Esophagus muscularis mucosa (tissue), 4 donors: ENCODE measurements around the gene SULT2A1. TPM values are rescaled to one million over a fixed set of nuclear protein-coding genes. Genes with fewer than 3 reads are reported as not detected.
"Not testable (repeated sequence)": the region's sequence is repeated elsewhere in the genome, so short reads cannot be mapped to it uniquely, and the experiment has no call there.

Experiments
- DNase-seq: peaks from one replicate; pipeline ENCODE4 v3.0.0-alpha.2; 2017; ENCODE audit errors: extremely low spot score
- H3K27ac ChIP-seq, 4 donors: fragments of 200-600 bp; sonication (generic); replicated peaks in 1 of 4; 1 replicate in 3 of 4; 2 replicates in 1 of 4; pipeline ENCODE4 v1.5.1; 2016 to 2019; ENCODE audit warnings: mild to moderate bottlenecking in 1 of 4
- H3K27me3 ChIP-seq, 4 donors: fragments of 200-600 bp; sonication (generic); one replicate each; pipeline versions ENCODE4 v1.5.1 to v1.6.0; 2016 to 2019
- H3K36me3 ChIP-seq, 4 donors: fragments of 200-600 bp; sonication (generic); one replicate each; pipeline ENCODE4 v1.5.1; 2016 to 2019
- H3K4me1 ChIP-seq, 4 donors: fragments of 200-600 bp; sonication (generic); one replicate each; pipeline ENCODE4 v1.5.1; 2016 to 2019
- H3K4me3 ChIP-seq, 4 donors: fragments of 200-600 bp; sonication (generic); 1 replicate in 2 of 4; 2 replicates in 2 of 4; pipeline ENCODE4 v1.5.1; 2016 to 2019; ENCODE audit warnings: mild to moderate bottlenecking in 4 of 4, moderate library complexity in 1 of 4
- H3K9me3 ChIP-seq, 4 donors: fragments of 200-600 bp; sonication (generic); 1 replicate in 3 of 4; 2 replicates in 1 of 4; pipeline ENCODE4 v1.5.1; 2016 to 2019
- EP300 ChIP-seq: sonication (generic); formaldehyde crosslinking; IDR thresholded peaks from one replicate; pipeline ENCODE4 v1.6.1; 2017; ENCODE audit warnings: antibody characterized with exemption
- POLR2A ChIP-seq: fragments of 450-650 bp; IDR thresholded peaks from one replicate; pipeline ENCODE4 v1.6.1; 2017; ENCODE audit warnings: antibody characterized with exemption, moderate library complexity, mild to moderate bottlenecking, low read depth
- POLR2AphosphoS5 ChIP-seq, 2 donors: sonication (generic); formaldehyde crosslinking; IDR thresholded peaks; one replicate each; pipeline ENCODE4 v1.6.1; 2017; ENCODE audit warnings: antibody characterized with exemption in 2 of 2
- WGBS: methylation state at CpG from one replicate; pipeline ENCODE4 v1.1.5; 2018; 5-methylcytosine and 5-hydroxymethylcytosine counted together
- intact Hi-C: fragments of 100-400 bp; cut with DNase I; formaldehyde crosslinking; loops from one replicate; pipeline ENCODE4 v1.15.1; 2023
- total RNA-seq, 4 donors: library from RNA; depleted of rRNA; stranded (reverse); fragments of >200 nt; gene quantifications; one replicate each; pipeline versions ENCODE4 v1.1.0 to v1.2.1, GENCODE V29; 2016
- TF ChIP-seq, protein P1 (sequence below), 3 experiments: fragments of 200-600 bp in 2 of 3; fragments of 450-650 bp in 1 of 3; sonication (generic) in 2 of 3; IDR thresholded peaks; one replicate each; pipeline ENCODE4 v1.5.1; 2017 to 2019; ENCODE audit warnings: antibody characterized with exemption in 3 of 3, mild to moderate bottlenecking in 2 of 3, moderate library complexity in 1 of 3

The SULT2A1 gene
- total RNA-seq, 4 donors from 2014 or later, result not detected

DNA sequence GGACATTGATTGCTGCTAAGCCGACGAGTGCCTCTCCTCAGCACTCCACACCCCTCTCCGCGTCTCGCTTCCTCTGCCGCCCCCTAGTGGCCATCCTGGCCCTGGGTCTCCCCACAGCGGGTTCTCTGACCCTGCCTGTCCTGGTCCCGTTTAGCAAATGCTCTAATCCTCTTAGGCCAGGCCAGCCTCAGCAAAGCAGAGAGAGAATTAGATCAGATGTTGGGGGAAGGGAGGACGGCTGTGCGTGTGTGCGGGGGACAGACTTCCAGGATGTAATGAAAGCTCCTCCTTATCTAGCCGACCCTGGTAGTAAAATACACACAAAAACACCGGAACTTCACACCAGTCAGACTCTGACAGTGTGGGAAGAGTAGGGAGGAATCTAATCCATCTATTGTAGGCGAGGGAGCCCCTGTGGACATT lies 22.6 kb downstream of the SULT2A1 start:
- peak; percentile 95 for DNase-seq
- TF ChIP-seq, protein P1, sequence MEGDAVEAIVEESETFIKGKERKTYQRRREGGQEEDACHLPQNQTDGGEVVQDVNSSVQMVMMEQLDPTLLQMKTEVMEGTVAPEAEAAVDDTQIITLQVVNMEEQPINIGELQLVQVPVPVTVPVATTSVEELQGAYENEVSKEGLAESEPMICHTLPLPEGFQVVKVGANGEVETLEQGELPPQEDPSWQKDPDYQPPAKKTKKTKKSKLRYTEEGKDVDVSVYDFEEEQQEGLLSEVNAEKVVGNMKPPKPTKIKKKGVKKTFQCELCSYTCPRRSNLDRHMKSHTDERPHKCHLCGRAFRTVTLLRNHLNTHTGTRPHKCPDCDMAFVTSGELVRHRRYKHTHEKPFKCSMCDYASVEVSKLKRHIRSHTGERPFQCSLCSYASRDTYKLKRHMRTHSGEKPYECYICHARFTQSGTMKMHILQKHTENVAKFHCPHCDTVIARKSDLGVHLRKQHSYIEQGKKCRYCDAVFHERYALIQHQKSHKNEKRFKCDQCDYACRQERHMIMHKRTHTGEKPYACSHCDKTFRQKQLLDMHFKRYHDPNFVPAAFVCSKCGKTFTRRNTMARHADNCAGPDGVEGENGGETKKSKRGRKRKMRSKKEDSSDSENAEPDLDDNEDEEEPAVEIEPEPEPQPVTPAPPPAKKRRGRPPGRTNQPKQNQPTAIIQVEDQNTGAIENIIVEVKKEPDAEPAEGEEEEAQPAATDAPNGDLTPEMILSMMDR (IDR thresholded peaks at IDR 0.05), result peak; percentile 89 to 95 (median 91)
- no peak for TF ChIP-seq POLR2AphosphoS5 (IDR thresholded peaks at IDR 0.05)
- TF ChIP-seq POLR2A, result no peak
- no peak for TF ChIP-seq EP300
- intact Hi-C loops, result no loop called here
- Histone ChIP-seq H3K4me3 (no peak overlapping the region), H3K4me1 (peaks cover 0 to 3% (median 0%) of the 10 kb centered on the region in 4 donors), H3K9me3 (peaks cover 0 to 5% (median 0%) of the 10 kb centered on the region in 4 donors), H3K27me3 (peaks cover 0 to 28% (median 0%) of the 10 kb centered on the region in 4 donors), H3K36me3 (no peaks in the 10 kb centered on the region), H3K27ac (no peak overlapping the region)
- WGBS, result 14% methylated on average over 14 of the region's 14 CpGs

DNA sequence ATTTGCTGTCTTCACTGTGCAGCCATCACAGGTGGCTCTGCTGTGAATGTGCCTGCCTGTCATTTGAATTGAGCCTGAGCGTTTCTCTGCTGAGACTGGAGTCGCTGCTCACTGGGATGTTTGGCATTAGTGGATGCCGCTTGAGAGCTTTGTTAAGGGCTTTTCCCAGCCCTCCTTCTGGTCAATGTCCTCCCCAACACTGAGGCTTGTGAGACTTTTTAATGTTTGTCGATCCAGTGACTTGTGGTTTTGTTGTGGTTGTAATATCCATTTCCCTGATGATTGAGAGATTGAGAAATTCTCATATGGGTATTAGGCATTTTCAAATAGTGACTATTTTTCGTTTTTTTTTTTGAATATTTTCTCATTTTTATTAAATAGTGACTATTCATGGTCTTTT lies 24.5 kb downstream of the SULT2A1 start:
- Histone ChIP-seq H3K27me3 (peaks cover 0 to 47% (median 0%) of the 10 kb centered on the region in 4 donors), H3K36me3 (no peaks in the 10 kb centered on the region), H3K9me3 (peaks cover 0 to 5% (median 0%) of the 10 kb centered on the region in 4 donors), H3K4me1 (peaks cover 0 to 3% (median 0%) of the 10 kb centered on the region in 4 donors), H3K4me3 (no peak overlapping the region), H3K27ac (no peak overlapping the region)
- DNase-seq, result no peak
- WGBS, result 88% methylated on average over 5 of the region's 5 CpGs
- intact Hi-C loops, result no loop called here
- TF ChIP-seq POLR2AphosphoS5 (IDR thresholded peaks at IDR 0.05) (no peak), POLR2A (no peak)

DNA sequence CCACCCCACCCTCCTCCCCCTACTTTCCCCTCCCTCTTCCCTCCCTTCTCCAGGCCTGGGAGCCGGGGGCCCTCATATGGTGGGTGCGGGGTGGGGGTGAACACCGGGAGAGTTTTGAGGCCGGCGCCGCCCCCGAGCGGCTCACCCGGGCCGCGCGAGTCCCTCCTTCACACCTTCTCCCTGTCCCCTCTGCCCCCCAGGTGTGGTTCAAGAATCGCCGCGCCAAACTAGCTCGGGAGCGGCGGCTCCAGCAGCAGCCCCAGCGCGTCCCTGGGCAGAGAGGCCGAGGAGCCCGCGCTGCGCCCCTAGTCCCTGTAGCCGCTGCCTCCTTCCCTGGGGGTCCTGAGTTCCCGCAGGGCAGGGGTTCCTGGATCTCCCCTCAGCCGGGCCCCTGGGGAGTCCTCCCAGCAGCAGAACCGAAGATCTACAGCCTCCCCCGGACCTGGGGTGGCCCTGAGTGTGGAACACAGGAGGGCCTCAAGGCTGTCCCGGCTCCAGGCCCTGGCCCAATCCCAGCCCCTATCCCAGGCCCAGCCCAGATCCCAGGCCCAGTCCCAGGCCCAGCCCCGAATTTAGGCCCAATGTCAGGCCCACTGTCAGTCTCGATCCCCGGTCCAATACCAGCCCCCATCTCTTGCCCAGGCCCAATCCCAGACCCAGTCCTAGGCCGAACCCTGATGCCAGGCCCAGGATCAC lies 25.4 kb downstream of the SULT2A1 start:
- Histone ChIP-seq H3K36me3 (no peaks in the 10 kb centered on the region), H3K9me3 (peaks cover 0 to 5% (median 0%) of the 10 kb centered on the region in 4 donors), H3K27ac (no peak overlapping the region), H3K27me3 (peaks cover 0 to 55% (median 0%) of the 10 kb centered on the region in 4 donors), H3K4me3 (no peak overlapping the region), H3K4me1 (peaks cover 0 to 3% (median 0%) of the 10 kb centered on the region in 4 donors)
- WGBS, result 70% methylated on average over 15 of the region's 34 CpGs
- no peak for TF ChIP-seq EP300
- no peak for DNase-seq
- intact Hi-C loops, result no loop called here

DNA sequence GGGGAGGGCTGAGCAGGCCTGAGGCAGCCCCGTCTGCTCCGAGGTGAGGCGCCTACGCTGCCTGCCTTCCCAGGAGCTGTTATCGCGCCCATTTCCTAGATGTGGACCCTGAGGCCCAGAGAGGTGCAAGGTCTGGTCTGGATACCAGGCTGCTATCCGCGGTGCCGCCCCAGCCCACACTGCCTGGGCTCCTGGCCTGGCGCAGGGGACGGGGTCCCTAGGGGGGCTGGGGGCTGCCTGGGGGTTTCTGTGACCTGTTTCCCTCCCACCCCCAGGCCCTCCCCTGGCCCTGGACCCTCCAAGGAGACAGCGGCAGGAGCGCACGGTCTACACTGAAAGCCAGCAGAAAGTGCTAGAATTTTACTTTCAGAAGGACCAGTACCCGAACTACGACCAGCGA lies 26.3 kb downstream of the SULT2A1 start:
- H3K27me3 ChIP-seq, result peaks cover 0 to 59% (median 0%) of the 10 kb centered on the region in 4 donors
- H3K27ac ChIP-seq, intact Hi-C loops, H3K9me3 ChIP-seq, DNase-seq, H3K4me3 ChIP-seq, H3K4me1 ChIP-seq, H3K36me3 ChIP-seq: not testable (repeated sequence)
- no CpG with 5 or more reads among the region's 17 CpGs for WGBS

DNA sequence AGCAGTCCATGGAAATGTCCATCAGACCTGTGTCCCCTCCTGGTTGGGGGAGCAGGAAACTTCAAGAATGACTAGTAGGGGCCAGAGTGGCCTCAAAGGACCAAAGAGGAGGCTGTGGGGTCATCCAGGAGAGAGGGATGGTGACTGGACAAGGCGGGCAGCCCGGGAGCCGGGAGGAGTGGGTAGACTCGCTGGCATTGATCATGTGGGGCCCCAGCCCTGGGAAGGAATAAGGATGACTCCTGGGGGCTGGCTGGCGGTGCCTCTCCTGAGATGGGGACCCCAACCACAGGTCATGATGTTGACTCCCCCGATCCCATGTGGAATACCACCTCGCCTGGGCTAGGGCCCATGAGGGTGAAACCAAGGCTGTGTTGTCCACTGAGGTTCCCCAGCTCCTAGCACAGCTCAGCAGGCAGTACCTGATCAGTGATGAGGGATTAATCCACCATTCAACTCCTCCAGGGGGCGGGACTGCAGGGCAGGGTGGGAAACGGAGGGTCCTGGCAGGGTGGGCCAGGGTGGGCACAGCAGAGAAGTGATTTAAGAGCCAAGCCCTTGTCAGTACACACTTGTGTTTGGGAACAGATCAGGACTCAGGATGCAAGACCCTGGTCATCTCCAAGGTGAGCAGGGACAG lies 27.3 kb downstream of the SULT2A1 start, which contains the start of gene TPRX2:
TSS of gene TPRX2 (plus strand) at position 590 of the 640 bp plus-strand sequence. CDS start at position 602, 12 bp downstream.
- peaks cover 0 to 68% (median 3%) of the 10 kb centered on the region in 4 donors for H3K27me3 ChIP-seq
- H3K27ac ChIP-seq, H3K4me1 ChIP-seq, H3K36me3 ChIP-seq, H3K9me3 ChIP-seq, DNase-seq, H3K4me3 ChIP-seq, intact Hi-C loops: not testable (repeated sequence)
- 93% methylated on average over 6 of the region's 9 CpGs for WGBS

DNA sequence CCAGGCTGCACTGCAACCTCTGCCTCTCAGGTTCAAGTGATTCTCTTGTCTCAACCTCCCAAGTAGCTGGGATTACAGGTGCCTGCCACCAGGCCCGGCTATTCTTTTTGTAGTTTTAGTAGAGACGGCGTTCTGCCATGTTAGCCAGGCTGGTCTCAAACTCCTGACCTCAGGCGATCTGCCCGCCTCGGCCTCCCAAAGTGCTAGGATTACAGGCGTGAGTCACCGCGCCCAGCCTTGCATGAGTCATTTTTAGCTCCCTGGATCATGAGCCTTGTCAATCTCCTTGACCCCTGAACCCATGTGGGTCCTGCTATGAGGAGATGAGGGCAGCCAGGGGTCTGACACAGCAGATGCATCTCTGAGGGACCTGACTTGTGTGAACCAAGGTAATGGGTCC lies 27.9 kb downstream of the SULT2A1 start:
- H3K36me3 ChIP-seq, DNase-seq, H3K9me3 ChIP-seq, H3K27ac ChIP-seq, H3K4me1 ChIP-seq, intact Hi-C loops, H3K4me3 ChIP-seq: not testable (repeated sequence)
- H3K27me3 ChIP-seq, result peaks cover 0 to 73% (median 4%) of the 10 kb centered on the region in 4 donors
- 88% methylated on average over 6 of the region's 9 CpGs for WGBS

DNA sequence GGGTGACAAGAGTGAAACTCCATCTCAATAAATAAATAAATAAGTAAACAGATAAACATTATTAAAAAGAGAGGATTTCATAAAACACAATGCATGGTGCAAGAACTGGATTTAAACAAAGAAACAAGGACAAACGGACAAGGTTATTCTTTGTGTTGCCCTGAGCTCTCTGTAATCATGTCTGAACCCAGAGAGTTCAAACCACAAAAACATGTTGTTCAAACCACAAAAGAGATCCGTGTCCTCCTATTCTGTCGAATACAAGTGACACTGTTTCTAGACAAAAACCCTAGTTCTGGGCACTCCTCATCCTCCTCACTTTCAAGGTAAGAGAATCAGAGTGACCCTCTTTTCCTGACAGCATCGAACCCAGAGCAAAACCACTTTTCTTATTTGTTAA lies 31.7 kb downstream of the SULT2A1 start:
- Histone ChIP-seq H3K27me3 (peaks cover 0 to 90% (median 14%) of the 10 kb centered on the region in 4 donors), H3K9me3 (no peaks in the 10 kb centered on the region), H3K36me3 (no peaks in the 10 kb centered on the region), H3K4me3 (no peak overlapping the region), H3K4me1 (no peaks in the 10 kb centered on the region), H3K27ac (no peak overlapping the region)
- WGBS, result 76% methylated on average over 4 of the region's 4 CpGs
- no peak for DNase-seq
- TF ChIP-seq EP300 (no peak), POLR2AphosphoS5 (IDR thresholded peaks at IDR 0.05) (no peak), POLR2A (no peak)
- TF ChIP-seq, protein P1 (IDR thresholded peaks at IDR 0.05), result no peak
- intact Hi-C loops, result no loop called here
